Neural cell (in vitro differentiated cells): Measurements from ENCODE around the gene TBCEL. TPM values are rescaled to one million over a fixed set of nuclear protein-coding genes. Genes with fewer than 3 reads are reported as not detected.

Experiments
- H2AFZ ChIP-seq: fragments of 200-600, 300-800 bp; sonication (generic), shearing (Covaris generic); 2 replicates; pipeline ENCODE4 v1.6.0; 2014; ENCODE audit warnings: low read depth, mild to moderate bottlenecking, antibody characterized with exemption, low read length, moderate library complexity
- H3F3A ChIP-seq: fragments of 200-600 bp; shearing (Covaris generic); 2 replicates; pipeline ENCODE4 v1.6.1; 2016; ENCODE audit warnings: mild to moderate bottlenecking, moderate library complexity, mixed read lengths, antibody characterized with exemption, low read length; ENCODE audit not compliant: insufficient read depth, poor library complexity, severe bottlenecking
- H3K27ac ChIP-seq: fragments of 200-600, 300-800 bp; sonication (generic), shearing (Covaris generic); 2 replicates; pipeline ENCODE4 v1.5.1; 2014; ENCODE audit warnings: mild to moderate bottlenecking, low read length, moderate library complexity
- H3K27me3 ChIP-seq: fragments of 300-800, 200-600 bp; sonication (generic), shearing (Covaris generic); 2 replicates; pipeline ENCODE4 v1.6.0; 2014; ENCODE audit warnings: mild to moderate bottlenecking, low read depth, low read length, moderate library complexity; ENCODE audit not compliant: insufficient read depth
- H3K36me3 ChIP-seq: fragments of 300-800, 200-600 bp; sonication (generic), shearing (Covaris generic); 2 replicates; pipeline ENCODE4 v1.5.1; 2014; ENCODE audit warnings: mild to moderate bottlenecking, antibody characterized with exemption, low read length, moderate library complexity; ENCODE audit not compliant: insufficient read depth
- H3K4me2 ChIP-seq: fragments of 300-800, 200-600 bp; sonication (generic), shearing (Covaris generic); 2 replicates; pipeline ENCODE4 v1.6.0; 2014; ENCODE audit warnings: mild to moderate bottlenecking, low read length
- H3K4me3 ChIP-seq: fragments of 300-800, 200-600 bp; sonication (generic), shearing (Covaris generic); 2 replicates; pipeline ENCODE4 v1.5.1; 2014; ENCODE audit warnings: mild to moderate bottlenecking, low read length, moderate library complexity
- H3K79me2 ChIP-seq: fragments of 200-600 bp; shearing (Covaris generic); replicated peaks from 2 replicates; pipeline ENCODE4 v1.6.0; 2014; ENCODE audit warnings: mild to moderate bottlenecking, low read length, moderate library complexity; ENCODE audit not compliant: insufficient read depth
- H3K9ac ChIP-seq: fragments of 300-800, 200-600 bp; sonication (generic), shearing (Covaris generic); 2 replicates; pipeline ENCODE4 v1.6.1; 2016; ENCODE audit warnings: mild to moderate bottlenecking, low read length, mixed read lengths
- H3K9me2 ChIP-seq: fragments of 200-600 bp; shearing (Covaris generic); 2 replicates; pipeline ENCODE4 v1.6.1; 2016; ENCODE audit warnings: mild to moderate bottlenecking, low read length, mixed read lengths; ENCODE audit not compliant: insufficient read depth
- H3K9me3 ChIP-seq: fragments of 200-600, 300-800 bp; sonication (generic), shearing (Covaris generic); 2 replicates; pipeline ENCODE4 v1.6.1; 2016; ENCODE audit warnings: mild to moderate bottlenecking, mixed run types, low read length, moderate library complexity, mixed read lengths
- H4K20me1 ChIP-seq: fragments of 200-600 bp; shearing (Covaris generic); 2 replicates; pipeline ENCODE4 v1.6.1; 2016; ENCODE audit warnings: mild to moderate bottlenecking, mixed run types; ENCODE audit not compliant: insufficient read depth
- EP300 ChIP-seq: fragments of 450-650 bp; conservative IDR thresholded peaks from 2 replicates; pipeline ENCODE4 v1.6.1; 2014; ENCODE audit warnings: antibody characterized with exemption, mild to moderate bottlenecking, moderate library complexity; ENCODE audit not compliant: poor library complexity, severe bottlenecking
- EZH2 ChIP-seq: fragments of 200-600, 300-800 bp; shearing (Covaris generic), sonication (generic); IDR thresholded peaks from 2 replicates; pipeline ENCODE4 v1.6.1; 2014; ENCODE audit warnings: antibody characterized with exemption, low read length, borderline replicate concordance, mild to moderate bottlenecking; ENCODE audit not compliant: insufficient read depth, poor library complexity, severe bottlenecking
- MXI1 ChIP-seq: fragments of 450-650 bp; conservative IDR thresholded peaks from 2 replicates; pipeline ENCODE4 v1.6.1; 2014; ENCODE audit warnings: antibody characterized with exemption, mild to moderate bottlenecking; ENCODE audit not compliant: poor library complexity, severe bottlenecking
- POLR2AphosphoS5 ChIP-seq: IDR thresholded peaks from 2 replicates; pipeline ENCODE4 v1.6.1; 2012
- RAD21 ChIP-seq: fragments of 450-650 bp; conservative IDR thresholded peaks from 2 replicates; pipeline ENCODE4 v1.6.1; 2014; ENCODE audit warnings: antibody characterized with exemption, mild to moderate bottlenecking, moderate library complexity
- REST ChIP-seq: IDR thresholded peaks from 2 replicates; pipeline ENCODE4 v1.6.1; 2012; ENCODE audit warnings: borderline replicate concordance
- SMC3 ChIP-seq: fragments of 450-650 bp; conservative IDR thresholded peaks from 2 replicates; pipeline ENCODE4 v1.6.1; 2014; ENCODE audit warnings: antibody characterized with exemption, mild to moderate bottlenecking, moderate library complexity; ENCODE audit not compliant: poor library complexity
- TAF1 ChIP-seq: IDR thresholded peaks from 2 replicates; pipeline ENCODE4 v1.6.1; 2012; ENCODE audit warnings: low read depth
- polyA plus RNA-seq: library from polyadenylated mRNA; depleted of rRNA; stranded (reverse); fragments of >200 nt; gene quantifications from 2 replicates; pipeline ENCODE4 v1.2.3, GENCODE V29; 2014
- TF ChIP-seq, protein P1 (sequence below): fragments of 450-650 bp; IDR thresholded peaks from 2 replicates; pipeline ENCODE4 v1.5.1; 2014; ENCODE audit warnings: antibody characterized with exemption, mild to moderate bottlenecking, moderate library complexity; ENCODE audit not compliant: poor library complexity, severe bottlenecking

Gene TBCEL
- polyA plus RNA-seq, 1 donor from 2014 or later = 13.5 TPM

DNA sequence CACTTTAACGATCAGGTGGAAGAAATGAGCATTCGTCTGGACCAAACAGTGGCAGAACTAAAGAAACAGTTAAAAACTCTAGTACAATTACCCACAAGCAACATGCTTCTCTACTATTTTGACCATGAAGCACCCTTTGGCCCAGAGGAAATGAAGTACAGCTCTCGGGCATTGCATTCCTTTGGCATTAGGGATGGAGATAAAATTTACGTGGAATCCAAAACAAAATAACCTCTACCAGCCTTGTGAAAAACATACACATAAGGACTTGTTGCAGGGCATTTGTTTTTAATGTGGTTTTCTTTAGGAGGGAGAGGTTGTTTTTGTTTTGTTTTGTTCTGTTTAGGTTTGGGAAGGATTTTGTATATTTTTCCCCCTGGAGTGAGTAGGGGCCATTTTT, 63.0 kb downstream of the TBCEL start:
- Histone ChIP-seq H3K27ac (no peak overlapping the region), H3K4me3 (no peak overlapping the region), H3K4me2 (no peak overlapping the region), H3K9ac (no peak overlapping the region), H3K36me3 (peaks cover 5% of the 10 kb centered on the region), H3K27me3 (no peaks in the 10 kb centered on the region), H3K79me2 (no peaks in the 10 kb centered on the region), H3F3A (no peaks in the 10 kb centered on the region), H2AFZ (no peak overlapping the region), H3K9me3 (no peaks in the 10 kb centered on the region), H4K20me1 (no peaks in the 10 kb centered on the region), H3K9me2 (no peaks in the 10 kb centered on the region)
- TF ChIP-seq EZH2 (no peak), RAD21 (no peak), MXI1 (no peak), EP300 (no peak), TAF1 (no peak), REST (no peak), POLR2AphosphoS5 (no peak), SMC3 (no peak)
- TF ChIP-seq, protein P1, sequence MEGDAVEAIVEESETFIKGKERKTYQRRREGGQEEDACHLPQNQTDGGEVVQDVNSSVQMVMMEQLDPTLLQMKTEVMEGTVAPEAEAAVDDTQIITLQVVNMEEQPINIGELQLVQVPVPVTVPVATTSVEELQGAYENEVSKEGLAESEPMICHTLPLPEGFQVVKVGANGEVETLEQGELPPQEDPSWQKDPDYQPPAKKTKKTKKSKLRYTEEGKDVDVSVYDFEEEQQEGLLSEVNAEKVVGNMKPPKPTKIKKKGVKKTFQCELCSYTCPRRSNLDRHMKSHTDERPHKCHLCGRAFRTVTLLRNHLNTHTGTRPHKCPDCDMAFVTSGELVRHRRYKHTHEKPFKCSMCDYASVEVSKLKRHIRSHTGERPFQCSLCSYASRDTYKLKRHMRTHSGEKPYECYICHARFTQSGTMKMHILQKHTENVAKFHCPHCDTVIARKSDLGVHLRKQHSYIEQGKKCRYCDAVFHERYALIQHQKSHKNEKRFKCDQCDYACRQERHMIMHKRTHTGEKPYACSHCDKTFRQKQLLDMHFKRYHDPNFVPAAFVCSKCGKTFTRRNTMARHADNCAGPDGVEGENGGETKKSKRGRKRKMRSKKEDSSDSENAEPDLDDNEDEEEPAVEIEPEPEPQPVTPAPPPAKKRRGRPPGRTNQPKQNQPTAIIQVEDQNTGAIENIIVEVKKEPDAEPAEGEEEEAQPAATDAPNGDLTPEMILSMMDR = no peak

- H3K79me2 ChIP-seq = no peaks in the 10 kb centered on the region
- H3K9me3 ChIP-seq = no peaks in the 10 kb centered on the region
- peaks cover 5% of the 10 kb centered on the region for H3K36me3 ChIP-seq
- no peaks in the 10 kb centered on the region for H3K9me2 ChIP-seq
- H4K20me1 ChIP-seq = no peaks in the 10 kb centered on the region
- no peak overlapping the region for H3K9ac ChIP-seq
- H2AFZ ChIP-seq = no peak overlapping the region
- H3K27ac ChIP-seq = no peak overlapping the region
- H3K4me2 ChIP-seq = no peak overlapping the region
- no peaks in the 10 kb centered on the region for H3F3A ChIP-seq
- TF ChIP-seq TAF1 (no peak), REST (no peak), EZH2 (no peak), POLR2AphosphoS5 (no peak), SMC3 (no peak), MXI1 (no peak), RAD21 (no peak), EP300 (no peak)
- TF ChIP-seq, protein P1 = no peak
- no peaks in the 10 kb centered on the region for H3K27me3 ChIP-seq
- no peak overlapping the region for H3K4me3 ChIP-seq
These were observed 65.7 kb downstream of the TBCEL start for GRCh38 chr11:121089566-121089965.
